DLD1 (cell line): ENCODE measurements around the gene RNF157.
"Not testable (repeated sequence)": the region's sequence is repeated elsewhere in the genome, so short reads cannot be mapped to it uniquely, and the experiment has no call there.

Experiments
- in situ Hi-C: cut with HindIII; loops from 2 replicates; pipeline ENCODE4 v1.10.0; 2017; ENCODE audit warnings: low sequenced_read_pairs

RNF157 gene

GRCh38 chr17:76195281-76196096 lies 44.8 kb downstream of the RNF157 start:
- in situ Hi-C loops = no loop called here

- in situ Hi-C loops = no loop called here
Observed at GRCh38 chr17:76193591-76193990, 46.7 kb downstream of the RNF157 start.

GRCh38 chr17:76191896-76192295 lies 48.4 kb downstream of the RNF157 start:
- in situ Hi-C loops = no loop called here

GRCh38 chr17:76189741-76190140 lies 50.6 kb downstream of the RNF157 start:
- in situ Hi-C loops = no loop called here

GRCh38 chr17:76189247-76189646 lies 51.0 kb downstream of the RNF157 start:
- in situ Hi-C loops = no loop called here

- in situ Hi-C loops = no loop called here
Observed at GRCh38 chr17:76188213-76189016, 51.9 kb downstream of the RNF157 start.

GRCh38 chr17:76186774-76187173 lies 53.5 kb downstream of the RNF157 start:
- in situ Hi-C loops = not testable (repeated sequence)

- in situ Hi-C loops = loop anchor here (5.0 kb wide), 1 partner anchor 33 kb away; no protein-coding TSS in a partner anchor
Observed at GRCh38 chr17:76184290-76184689, 56.0 kb downstream of the RNF157 start.

GRCh38 chr17:76182016-76182764 lies 58.1 kb downstream of the RNF157 start:
- in situ Hi-C loops = loop anchor here (5.0 kb wide), 1 partner anchor 35 kb away; no protein-coding TSS in a partner anchor

GRCh38 chr17:76179496-76180467 lies 60.5 kb downstream of the RNF157 start:
- in situ Hi-C loops = loop anchor here (5.0 kb wide), 1 partner anchor 38 kb away; no protein-coding TSS in a partner anchor

- in situ Hi-C loops = no loop called here
Observed at GRCh38 chr17:76178124-76178523, 62.2 kb downstream of the RNF157 start.

- in situ Hi-C loops = no loop called here
Observed at GRCh38 chr17:76176701-76177574, 63.4 kb downstream of the RNF157 start.

- in situ Hi-C loops = no loop called here
Observed at GRCh38 chr17:76174037-76174436, 66.3 kb downstream of the RNF157 start.

GRCh38 chr17:76173474-76173873 lies 66.8 kb downstream of the RNF157 start:
- in situ Hi-C loops = no loop called here

GRCh38 chr17:76171706-76172105 lies 68.6 kb downstream of the RNF157 start:
- in situ Hi-C loops = no loop called here

- in situ Hi-C loops = no loop called here
Observed at GRCh38 chr17:76170114-76170513, 70.2 kb downstream of the RNF157 start.

- in situ Hi-C loops = no loop called here
Observed at GRCh38 chr17:76166906-76167305, 73.4 kb downstream of the RNF157 start.

- in situ Hi-C loops = no loop called here
Observed at GRCh38 chr17:76166168-76166567, 74.1 kb downstream of the RNF157 start.

- in situ Hi-C loops = no loop called here
Observed at GRCh38 chr17:76164331-76164730, 76.0 kb downstream of the RNF157 start.
